ENCODE data around the gene SPRR3.
A peak's percentile ranks its signal among the peaks of the same experiment; 100 is the strongest.
"Not testable (repeated sequence)": the region's sequence is repeated elsewhere in the genome, so short reads cannot be mapped to it uniquely, and the experiment has no call there.

Gene SPRR3

DNA sequence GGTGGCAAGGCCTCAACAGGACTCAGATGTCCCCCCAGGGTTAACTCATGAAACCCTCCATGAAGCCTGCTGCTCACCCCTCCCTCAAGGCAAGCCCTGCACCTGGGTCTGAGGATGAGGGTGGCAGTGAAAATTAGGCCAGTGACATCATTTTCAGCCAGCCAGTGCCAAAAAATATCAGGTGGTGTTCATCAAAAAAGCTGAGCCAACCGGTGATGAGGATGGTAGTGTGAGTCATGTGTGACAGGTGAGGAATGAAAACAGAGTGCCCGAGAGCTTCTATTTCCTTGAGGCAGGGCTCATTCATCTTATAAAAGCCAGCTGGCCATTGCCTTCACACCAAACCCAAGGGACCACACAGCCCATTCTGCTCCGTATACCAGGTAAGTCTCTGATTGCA, 17.8 kb upstream of the SPRR3 start, which contains the start of gene SPRR1A:
Gene SPRR1A, plus strand, starts transcription at position 339 of the 400 bp plus-strand sequence. CDS start 1,150 bp downstream, outside the sequence.
- DNase-seq (ENCODE audit: low read depth) = no peak

- DNase-seq (ENCODE audit: low read depth) = no peak
Measured at GRCh38 chr1:152986578-152986977, 15.0 kb upstream of the SPRR3 start.

GRCh38 chr1:152993186-152993585, 8.4 kb upstream of the SPRR3 start:
- DNase-seq (ENCODE audit: low read depth) = no peak

DNA sequence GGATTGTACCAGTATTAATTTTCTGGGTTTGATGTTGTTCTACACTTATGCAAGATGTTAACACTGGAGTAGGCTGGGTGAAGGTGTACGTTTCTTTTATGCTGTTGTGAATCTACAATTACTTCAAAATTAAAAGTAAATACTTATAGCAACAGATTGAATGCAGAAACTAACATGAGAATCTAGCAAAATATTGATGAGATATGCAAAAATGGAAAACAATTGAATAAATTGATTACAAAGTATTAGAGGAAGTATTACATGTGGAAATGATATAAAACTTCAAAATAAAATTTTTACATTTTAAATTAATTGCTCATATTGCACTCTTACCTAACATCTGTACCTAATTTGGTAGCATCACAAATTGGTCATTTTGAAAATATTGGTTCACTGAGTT, 5.7 kb upstream of the SPRR3 start:
- DNase-seq (ENCODE audit: low read depth) = no peak

DNA sequence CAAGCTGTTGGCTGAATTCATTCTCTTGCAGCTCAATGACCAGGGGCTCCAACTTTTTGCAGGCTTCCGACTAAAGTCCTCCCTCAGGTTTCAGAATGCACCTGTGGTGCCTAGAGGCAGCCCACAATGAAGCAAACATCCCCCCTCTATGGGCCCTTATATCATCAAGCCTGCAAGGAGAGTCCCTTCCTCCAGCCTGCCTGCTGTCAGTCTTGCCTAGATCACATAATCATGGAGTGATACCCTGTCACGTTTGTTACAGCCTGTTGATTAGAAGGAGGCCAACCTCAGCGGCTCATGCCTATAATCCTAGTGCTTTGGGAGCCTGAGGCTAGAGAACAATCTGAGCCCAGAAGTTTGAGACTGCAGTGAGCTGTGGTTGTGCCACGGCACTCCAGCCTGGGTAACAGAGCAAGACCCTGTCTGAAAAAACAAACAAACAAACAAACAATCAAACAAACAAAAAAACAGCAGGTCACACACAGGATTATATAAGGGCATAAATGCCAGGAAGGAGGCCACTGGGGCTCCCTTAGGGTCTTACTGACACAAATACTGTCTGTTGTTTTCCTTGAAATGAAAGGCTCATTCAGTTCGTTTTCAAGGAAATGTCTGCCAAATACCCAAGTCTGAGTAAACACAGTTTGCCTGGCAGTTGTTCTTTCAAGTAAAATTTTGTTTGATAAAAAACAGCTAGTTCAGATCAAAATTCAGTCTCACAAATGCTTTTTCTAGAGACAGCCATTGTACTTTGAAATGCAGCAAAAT, 4.7 kb upstream of the SPRR3 start:
- DNase-seq (ENCODE audit: low read depth) = no peak

- DNase-seq (ENCODE audit: low read depth) = no peak
Measured at GRCh38 chr1:152997901-152998300, 3.6 kb upstream of the SPRR3 start.

GRCh38 chr1:152998476-152998875, 3.1 kb upstream of the SPRR3 start:
- DNase-seq (ENCODE audit: low read depth) = no peak

- no peak for DNase-seq (ENCODE audit: low read depth)
Measured at GRCh38 chr1:152999818-153000217, 1.7 kb upstream of the SPRR3 start.

GRCh38 chr1:153000294-153000693, 1.3 kb upstream of the SPRR3 start:
- DNase-seq (ENCODE audit: low read depth) = no peak

DNA sequence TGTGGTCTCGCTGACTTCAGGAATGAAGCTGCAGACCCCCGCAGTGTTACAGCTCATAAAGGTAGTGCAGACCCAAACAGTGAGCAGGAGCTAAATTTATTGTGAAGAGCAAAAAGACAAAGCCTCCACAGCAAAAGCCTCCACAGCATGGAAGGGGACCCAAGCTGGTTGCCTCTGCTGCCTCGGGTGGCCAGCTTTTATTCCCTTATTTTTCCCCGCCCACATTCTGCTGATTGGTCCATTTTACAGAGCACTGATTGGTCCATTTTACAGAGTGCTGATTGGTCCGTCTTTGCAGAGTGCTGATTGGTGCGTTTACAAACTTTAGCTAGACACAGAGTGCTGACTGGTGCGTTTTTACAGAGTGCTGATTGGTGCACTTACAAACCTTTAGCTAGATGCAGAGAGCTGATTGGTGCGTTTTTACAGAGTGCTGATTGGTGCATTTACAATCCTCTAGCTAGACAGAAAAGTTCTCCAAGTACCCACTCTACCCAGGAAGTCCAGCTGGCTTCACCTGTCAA, 9.7 kb downstream of the SPRR3 start:
- not testable (repeated sequence) for DNase-seq (ENCODE audit: low read depth)

DNA sequence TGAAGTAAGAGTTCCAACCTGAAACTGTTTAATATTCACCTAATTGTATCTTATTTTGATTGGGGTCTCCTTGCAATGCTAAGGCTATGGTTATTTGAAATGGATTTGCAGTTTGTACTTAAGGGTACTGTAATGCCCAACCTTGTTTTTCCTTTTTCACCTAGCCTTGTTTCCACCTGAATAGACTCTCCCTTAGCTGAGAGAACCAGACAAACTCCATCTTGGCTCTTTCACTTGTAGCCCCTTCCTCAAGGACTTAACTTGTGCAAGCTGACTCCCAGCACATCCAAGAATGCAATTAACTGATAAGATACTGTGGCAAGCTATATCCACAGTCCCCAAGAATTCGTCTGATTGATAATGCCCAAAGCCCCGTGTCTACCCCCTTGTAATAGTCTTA, 20.3 kb downstream of the SPRR3 start:
- DNase-seq (ENCODE audit: low read depth) = not testable (repeated sequence)

GRCh38 chr1:153022340-153022739, 20.8 kb downstream of the SPRR3 start:
- DNase-seq (ENCODE audit: low read depth) = not testable (repeated sequence)

DNA sequence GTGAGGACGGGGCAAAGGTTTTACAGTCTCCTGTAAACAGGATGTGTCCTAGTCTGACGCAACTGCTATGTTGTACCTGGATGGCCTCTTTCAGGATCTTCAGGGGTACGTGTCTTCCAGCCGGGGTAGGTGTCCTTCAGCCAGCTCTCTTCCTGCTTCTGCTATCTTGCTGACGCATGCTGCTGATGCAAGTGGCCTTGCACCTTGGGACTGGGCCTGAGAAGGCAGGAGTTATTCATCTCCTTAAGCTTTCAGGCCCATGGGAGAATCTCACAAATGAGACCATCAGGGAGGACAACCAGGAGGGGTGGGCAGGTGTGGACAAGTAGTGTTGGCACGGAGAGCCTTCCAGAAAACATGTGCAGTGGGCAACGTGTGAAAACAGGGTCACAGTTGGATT, 21.6 kb downstream of the SPRR3 start:
- DNase-seq (ENCODE audit: low read depth) = no peak

DNA sequence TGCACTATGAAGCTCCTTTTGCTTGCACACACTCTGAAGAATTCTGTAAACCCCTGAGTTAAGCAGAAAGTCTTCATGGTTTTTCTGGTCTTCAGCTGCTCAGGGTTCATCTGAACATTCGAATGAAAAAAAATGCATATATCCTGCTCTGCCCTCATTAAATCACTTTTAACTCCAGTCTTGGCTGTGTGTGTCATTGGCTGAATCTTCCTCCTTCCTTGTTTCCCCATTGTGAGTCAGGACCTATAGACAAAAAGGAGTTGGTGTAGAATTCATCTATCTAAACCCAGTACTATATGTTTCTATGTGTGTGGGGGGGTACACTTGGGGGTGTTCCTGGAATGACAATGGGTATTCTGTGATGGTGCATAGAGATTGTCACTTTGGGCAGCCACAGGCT, 22.9 kb downstream of the SPRR3 start:
- DNase-seq (ENCODE audit: low read depth) = no peak

DNA sequence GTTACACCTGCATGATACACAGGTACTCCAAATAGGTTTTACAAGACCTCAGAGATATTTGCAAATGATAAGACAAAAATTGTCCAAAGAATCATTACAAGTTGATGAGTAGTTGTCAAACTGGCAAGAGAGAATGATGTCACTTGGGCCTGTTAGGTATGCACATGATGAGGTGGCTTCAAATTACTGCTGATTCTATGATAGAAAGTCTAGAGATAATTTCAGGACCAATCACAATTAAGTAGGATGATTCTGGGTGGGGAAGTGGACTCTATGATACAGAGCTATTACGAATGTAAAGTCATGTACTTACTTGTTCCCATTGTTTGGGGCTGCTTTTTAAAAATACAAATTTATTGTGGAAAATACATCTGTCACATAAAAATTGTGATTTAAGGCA, 24.2 kb downstream of the SPRR3 start:
- no peak for DNase-seq (ENCODE audit: low read depth)

- no peak for DNase-seq (ENCODE audit: low read depth)
Measured at GRCh38 chr1:153028766-153029165, 27.2 kb downstream of the SPRR3 start.

GRCh38 chr1:153030895-153031294, 29.3 kb downstream of the SPRR3 start, which contains the start of gene SPRR1B:
TSS of gene SPRR1B (plus strand) at chr1:153031203. CDS start at chr1:153032346, 1,143 bp downstream.
- no peak for DNase-seq (ENCODE audit: low read depth)

DNA sequence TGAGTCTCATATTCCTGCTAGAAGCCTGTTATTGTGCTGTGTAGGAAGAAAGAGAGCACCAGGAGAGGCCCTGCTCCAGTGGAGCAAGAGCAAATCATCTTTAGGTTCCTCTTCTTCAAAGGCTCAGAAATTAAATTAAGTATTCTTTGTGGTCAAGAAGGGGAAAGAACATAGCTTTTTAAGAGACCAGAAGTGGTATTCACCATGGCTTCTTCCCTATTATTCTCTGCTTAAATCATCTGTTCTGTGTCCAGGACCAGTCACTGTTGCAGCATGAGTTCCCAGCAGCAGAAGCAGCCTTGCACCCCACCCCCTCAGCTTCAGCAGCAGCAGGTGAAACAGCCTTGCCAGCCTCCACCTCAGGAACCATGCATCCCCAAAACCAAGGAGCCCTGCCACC, 30.5 kb downstream of the SPRR3 start:
- no peak for DNase-seq (ENCODE audit: low read depth)

GRCh38 chr1:153032677-153033308, 31.2 kb downstream of the SPRR3 start:
- peak; percentile 9 for DNase-seq (ENCODE audit: low read depth)

DNA sequence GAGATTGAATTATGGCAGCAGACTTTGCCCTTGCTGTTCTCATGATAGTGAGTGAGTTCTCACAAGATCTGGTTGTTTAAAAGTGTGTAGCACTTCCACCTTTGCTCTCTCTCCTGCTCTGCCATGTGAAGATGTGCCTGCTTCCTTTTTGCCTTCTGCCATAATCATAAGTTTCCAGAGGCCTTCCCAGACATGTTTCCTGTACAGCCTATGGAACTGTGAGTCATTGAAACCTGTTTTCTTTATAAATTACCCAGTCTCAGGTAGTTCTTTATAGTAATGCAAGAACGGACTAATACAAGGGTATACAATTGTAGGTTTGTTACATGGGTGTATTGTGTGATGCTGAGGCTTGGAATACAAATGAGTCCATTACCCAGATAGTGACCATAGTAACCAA, 33.7 kb downstream of the SPRR3 start:
- DNase-seq (ENCODE audit: low read depth) = no peak

DNA sequence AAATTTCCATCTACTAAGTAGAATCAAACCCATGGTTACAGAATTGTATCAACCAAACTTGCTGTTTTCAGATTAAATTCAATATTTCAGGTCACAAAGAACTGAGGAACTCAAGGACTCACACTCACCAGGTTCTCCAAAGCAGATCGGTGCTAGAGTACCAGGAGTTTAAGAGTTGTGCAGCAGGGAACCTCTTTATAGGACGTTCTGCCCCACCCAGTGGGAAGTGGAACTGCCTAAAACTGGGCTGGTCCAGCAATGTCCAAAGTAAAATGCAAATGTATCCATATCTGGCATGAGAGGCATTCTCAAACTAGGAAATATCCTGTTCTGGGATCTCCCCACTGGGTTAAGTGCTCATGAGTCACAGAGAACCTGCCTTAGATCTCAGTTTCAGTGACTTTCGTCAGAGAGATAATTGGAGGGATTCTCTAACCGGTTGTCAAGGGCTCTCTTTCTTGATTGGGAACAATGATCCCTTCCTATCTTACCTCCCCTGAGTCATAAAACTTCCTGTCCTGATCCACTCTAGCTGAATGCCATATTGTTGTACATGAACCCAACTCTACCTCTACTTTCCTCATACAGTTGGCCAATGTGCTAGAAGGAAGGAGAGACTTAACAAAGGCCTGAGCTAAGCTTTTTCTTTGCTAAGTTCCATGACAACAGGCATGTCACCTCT, 39.5 kb downstream of the SPRR3 start, which contains the start of gene SPRR2D:
Gene SPRR2D, minus strand, starts transcription at position 171 of the 682 bp plus-strand sequence. CDS start 774 bp downstream, outside the sequence.
- DNase-seq (ENCODE audit: low read depth) = no peak

GRCh38 chr1:153049211-153049610, 47.7 kb downstream of the SPRR3 start:
- DNase-seq (ENCODE audit: low read depth) = no peak
